Progenitor cell of endocrine pancreas (in vitro differentiated cells): ENCODE data around the gene TRIM7. TPM values are rescaled to one million over a fixed set of nuclear protein-coding genes. Genes with fewer than 3 reads are reported as not detected.
"Not testable (repeated sequence)": the region's sequence is repeated elsewhere in the genome, so short reads cannot be mapped to it uniquely, and the experiment has no call there.

ENCODE experiments used
- DNase-seq: peaks from one replicate; pipeline ENCODE4 v3.0.0; 2021; ENCODE audit warnings: low spot score; ENCODE audit not compliant: unreplicated experiment
- H3K27ac Mint-ChIP-seq: 2 replicates; pipeline ENCODE4 v1.8.0; 2021; ENCODE audit warnings: mild to moderate bottlenecking, moderate library complexity, mixed read lengths
- H3K27me3 Mint-ChIP-seq: 2 replicates; pipeline ENCODE4 v1.8.0; 2021; ENCODE audit warnings: mixed read lengths
- H3K36me3 Mint-ChIP-seq: 2 replicates; pipeline ENCODE4 v1.8.0; 2022; ENCODE audit warnings: mixed read lengths; ENCODE audit not compliant: insufficient read depth
- H3K4me1 Mint-ChIP-seq: 2 replicates; pipeline ENCODE4 v1.8.0; 2021; ENCODE audit warnings: low read depth, mixed read lengths
- H3K4me3 Mint-ChIP-seq: 2 replicates; pipeline ENCODE4 v1.8.0; 2021; ENCODE audit warnings: low read depth, mild to moderate bottlenecking, moderate library complexity, mixed read lengths
- H3K9me3 Mint-ChIP-seq: 2 replicates; pipeline ENCODE4 v1.8.0; 2021; ENCODE audit warnings: low read depth, mixed read lengths
- CTCF ChIP-seq: fragments of 200-600 bp; sonication (generic); IDR thresholded peaks from one replicate; pipeline ENCODE4 v1.5.0; 2021; ENCODE audit warnings: antibody characterized with exemption, mild to moderate bottlenecking; ENCODE audit not compliant: unreplicated experiment
- total RNA-seq: library from RNA; stranded (reverse); gene quantifications from 2 replicates; pipeline ENCODE4 v1.2.1, GENCODE V29; 2021

The TRIM7 gene
- total RNA-seq, 1 donor from 2014 or later = not detected

- H3K4me1 Mint-ChIP-seq = peaks cover 1% of the 10 kb centered on the region
- H3K36me3 Mint-ChIP-seq = no peaks in the 10 kb centered on the region
- no peak overlapping the region for H3K27ac Mint-ChIP-seq
- H3K27me3 Mint-ChIP-seq = peaks cover 72% of the 10 kb centered on the region
- H3K9me3 Mint-ChIP-seq = no peaks in the 10 kb centered on the region
- H3K4me3 Mint-ChIP-seq = no peak overlapping the region
- no peak for DNase-seq
- no peak for TF ChIP-seq CTCF
Measured at GRCh38 chr5:181163487-181164075, 41.4 kb downstream of the TRIM7 start.

GRCh38 chr5:181161534-181162175 is 43.3 kb downstream of the TRIM7 start:
- H3K9me3 Mint-ChIP-seq = no peaks in the 10 kb centered on the region
- no peak overlapping the region for H3K4me3 Mint-ChIP-seq
- peaks cover 69% of the 10 kb centered on the region for H3K27me3 Mint-ChIP-seq
- DNase-seq = no peak
- no peaks in the 10 kb centered on the region for H3K36me3 Mint-ChIP-seq
- H3K27ac Mint-ChIP-seq = no peak overlapping the region
- no peak for TF ChIP-seq CTCF
- H3K4me1 Mint-ChIP-seq = peaks cover 1% of the 10 kb centered on the region

- not testable (repeated sequence) for H3K27ac Mint-ChIP-seq, H3K4me1 Mint-ChIP-seq, H3K36me3 Mint-ChIP-seq, H3K9me3 Mint-ChIP-seq, DNase-seq, H3K4me3 Mint-ChIP-seq
- H3K27me3 Mint-ChIP-seq = peaks cover 69% of the 10 kb centered on the region
Measured at GRCh38 chr5:181160755-181161533, 44.1 kb downstream of the TRIM7 start.

GRCh38 chr5:181160152-181160754 is 44.7 kb downstream of the TRIM7 start:
- no peaks in the 10 kb centered on the region for H3K9me3 Mint-ChIP-seq
- peaks cover 69% of the 10 kb centered on the region for H3K27me3 Mint-ChIP-seq
- H3K36me3 Mint-ChIP-seq = no peaks in the 10 kb centered on the region
- no peak for TF ChIP-seq CTCF
- no peak overlapping the region for H3K4me3 Mint-ChIP-seq
- no peak for DNase-seq
- H3K27ac Mint-ChIP-seq = no peak overlapping the region
- H3K4me1 Mint-ChIP-seq = peaks cover 1% of the 10 kb centered on the region

GRCh38 chr5:181159286-181160151 is 45.5 kb downstream of the TRIM7 start:
- Mint-ChIP-seq H3K27ac (peak overlapping the region; percentile 69), H3K36me3 (no peaks in the 10 kb centered on the region), H3K27me3 (peaks cover 68% of the 10 kb centered on the region), H3K9me3 (peaks cover 2% of the 10 kb centered on the region), H3K4me1 (peaks cover 1% of the 10 kb centered on the region), H3K4me3 (no peak overlapping the region)
- peak; percentile 95 for TF ChIP-seq CTCF
- DNase-seq = peak; percentile 88
